GM18507 (cell line): Measurements from ENCODE around the gene ECHS1.

Experiments used
- DNase-seq: peaks from one replicate; pipeline ENCODE4 v3.0.0; 2011; ENCODE audit warnings: low read depth; ENCODE audit not compliant: insufficient read length; ENCODE audit errors: extremely low spot score
- FAIRE-seq: peaks from 2 replicates; lab custom pipeline; 2011; peaks lifted over from hg19 to GRCh38; lab: Jason Lieb, UNC

Gene ECHS1

GRCh38 chr10:133361773-133362441 lies 11.2 kb downstream of the ECHS1 start:
- DNase-seq (no peak), FAIRE-seq (peak; percentile 65)

- DNase-seq = no peak
- FAIRE-seq = no peak
Measured at GRCh38 chr10:133361227-133361626, 11.9 kb downstream of the ECHS1 start.

GRCh38 chr10:133359972-133360610 lies 13.1 kb downstream of the ECHS1 start:
- DNase-seq (no peak), FAIRE-seq (no peak)

- DNase-seq = no peak
- FAIRE-seq = no peak
Measured at GRCh38 chr10:133359554-133359971, 13.6 kb downstream of the ECHS1 start.

GRCh38 chr10:133358925-133359310 lies 14.2 kb downstream of the ECHS1 start:
- no peak for DNase-seq
- no peak for FAIRE-seq

- DNase-seq (no peak), FAIRE-seq (no peak)
Measured at GRCh38 chr10:133358162-133358924, 14.8 kb downstream of the ECHS1 start.

- DNase-seq = peak; percentile 94
- peak; percentile 77 for FAIRE-seq
Measured at GRCh38 chr10:133357285-133358161, 15.6 kb downstream of the ECHS1 start, which contains the start of gene FUOM. TSS of gene FUOM (minus strand) at chr10:133358019. CDS start at chr10:133358007, 12 bp downstream.

- FAIRE-seq (no peak), DNase-seq (no peak)
Measured at GRCh38 chr10:133356549-133357284, 16.4 kb downstream of the ECHS1 start.

- DNase-seq (no peak), FAIRE-seq (no peak)
Measured at GRCh38 chr10:133355991-133356390, 17.2 kb downstream of the ECHS1 start.

GRCh38 chr10:133355266-133355665 lies 17.9 kb downstream of the ECHS1 start:
- DNase-seq (no peak), FAIRE-seq (no peak)

- no peak for FAIRE-seq
- DNase-seq = no peak
Measured at GRCh38 chr10:133354672-133355240, 18.4 kb downstream of the ECHS1 start.

GRCh38 chr10:133353988-133354605 lies 19.1 kb downstream of the ECHS1 start:
- no peak for DNase-seq
- FAIRE-seq = no peak

GRCh38 chr10:133353202-133353959 lies 19.8 kb downstream of the ECHS1 start:
- FAIRE-seq = no peak
- no peak for DNase-seq

GRCh38 chr10:133351408-133352318 lies 21.5 kb downstream of the ECHS1 start:
- DNase-seq = no peak
- no peak for FAIRE-seq

GRCh38 chr10:133350950-133351329 lies 22.2 kb downstream of the ECHS1 start:
- DNase-seq = no peak
- no peak for FAIRE-seq

GRCh38 chr10:133350283-133350949 lies 22.7 kb downstream of the ECHS1 start:
- FAIRE-seq (no peak), DNase-seq (no peak)
